Activated T-cell treated with anti-CD3 and anti-CD28 coated beads for 4 hours (primary cell): ENCODE measurements around the gene ANTXR1.
"Not testable (repeated sequence)": the region's sequence is repeated elsewhere in the genome, so short reads cannot be mapped to it uniquely, and the experiment has no call there.

Experiments used
- DNase-seq: peaks from one replicate; pipeline ENCODE4 v3.0.0-alpha.2; 2020

The ANTXR1 gene

GRCh38 chr2:69168144-69168813 is 155.3 kb downstream of the ANTXR1 start:
- no peak for DNase-seq

GRCh38 chr2:69168950-69169654 is 156.1 kb downstream of the ANTXR1 start:
- DNase-seq: no peak

DNA sequence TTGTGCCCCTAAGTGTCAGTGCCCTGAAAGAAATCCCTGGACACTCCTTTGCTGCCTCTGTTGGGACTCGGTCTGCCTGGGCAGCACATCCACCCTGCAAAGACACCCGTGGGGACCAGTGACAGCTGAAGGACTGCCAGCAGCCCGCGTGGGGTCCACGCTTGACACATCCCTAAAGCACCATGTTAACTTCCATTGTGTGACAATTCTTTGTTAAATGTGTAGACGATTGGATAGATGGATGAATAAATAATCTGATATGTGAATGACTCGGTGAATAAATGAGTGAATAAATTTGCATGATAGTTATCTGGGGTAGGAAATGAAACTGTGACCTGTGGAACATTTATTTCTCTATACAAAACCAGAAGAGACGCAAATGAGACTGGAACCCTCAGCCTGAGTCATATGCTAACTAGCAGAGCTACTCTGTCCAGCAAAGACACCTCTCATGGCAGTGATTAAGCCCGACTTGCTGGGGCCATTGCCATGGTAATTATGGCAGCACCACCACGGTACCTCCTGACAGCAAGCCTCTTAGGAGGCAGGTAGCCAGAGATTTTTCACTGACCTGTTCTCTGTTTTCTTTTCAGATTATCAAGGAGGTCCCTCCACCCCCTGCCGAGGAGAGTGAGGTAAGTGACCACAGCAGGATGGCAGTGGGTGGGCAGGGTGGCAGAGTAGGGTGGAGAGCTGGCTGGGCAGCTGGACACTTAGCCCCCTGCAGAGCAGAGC is 156.8 kb downstream of the ANTXR1 start:
- DNase-seq: no peak

DNA sequence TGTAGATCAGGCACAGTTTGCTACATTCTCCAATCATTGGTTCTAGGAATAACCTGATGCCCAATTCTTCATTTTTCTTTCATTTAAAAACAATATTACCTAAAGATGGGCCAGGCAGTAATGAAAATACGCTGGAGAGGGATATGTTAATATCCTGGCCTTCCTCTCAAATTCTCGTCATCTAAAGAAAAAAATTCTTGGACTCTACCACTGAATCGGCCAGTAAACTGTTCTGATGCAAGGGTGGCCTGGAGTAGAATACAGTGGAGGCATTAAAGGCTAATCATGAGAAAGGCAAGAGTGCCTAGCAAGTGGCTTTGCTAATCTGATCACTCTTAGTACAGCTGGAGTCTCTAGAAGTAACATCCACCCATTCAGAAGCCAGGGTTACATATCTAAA is 157.7 kb downstream of the ANTXR1 start:
- DNase-seq: no peak

DNA sequence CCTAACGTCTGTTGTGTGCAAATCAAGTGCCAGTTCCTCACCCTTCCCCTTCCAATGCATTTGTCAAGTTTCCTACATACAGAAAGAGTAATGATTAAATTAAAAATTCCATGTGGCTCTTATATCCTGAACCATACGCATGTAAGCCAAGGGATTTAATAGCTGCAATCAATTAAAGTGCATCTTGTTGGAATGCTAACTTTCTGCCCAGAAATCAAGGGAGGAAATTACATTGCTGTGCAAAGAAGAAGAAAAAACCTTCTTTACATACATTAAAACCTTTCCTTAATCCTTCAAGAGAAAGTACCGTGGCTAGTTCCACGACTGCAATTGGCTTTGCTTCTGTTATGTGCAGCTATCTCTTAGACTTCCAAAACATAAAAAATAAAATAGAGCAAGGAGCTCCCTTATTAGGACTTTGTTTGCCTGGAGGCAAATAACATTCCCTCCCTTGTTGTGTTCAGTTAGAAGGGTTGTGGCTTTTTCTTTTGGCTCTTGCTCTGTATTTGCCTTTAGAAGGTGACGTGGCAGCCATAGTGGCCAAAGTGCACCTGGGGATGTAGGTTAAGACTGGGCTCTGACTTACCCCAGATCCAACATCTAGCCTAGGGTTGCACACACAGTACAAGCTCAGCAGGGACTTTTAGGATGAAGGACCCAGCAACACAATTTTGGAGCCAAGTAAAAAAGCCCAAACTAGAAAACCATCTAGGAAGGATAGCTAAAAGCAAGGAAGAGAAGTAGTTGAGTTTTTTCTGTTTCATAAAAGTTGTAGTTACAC is 158.3 kb downstream of the ANTXR1 start:
- no peak for DNase-seq

DNA sequence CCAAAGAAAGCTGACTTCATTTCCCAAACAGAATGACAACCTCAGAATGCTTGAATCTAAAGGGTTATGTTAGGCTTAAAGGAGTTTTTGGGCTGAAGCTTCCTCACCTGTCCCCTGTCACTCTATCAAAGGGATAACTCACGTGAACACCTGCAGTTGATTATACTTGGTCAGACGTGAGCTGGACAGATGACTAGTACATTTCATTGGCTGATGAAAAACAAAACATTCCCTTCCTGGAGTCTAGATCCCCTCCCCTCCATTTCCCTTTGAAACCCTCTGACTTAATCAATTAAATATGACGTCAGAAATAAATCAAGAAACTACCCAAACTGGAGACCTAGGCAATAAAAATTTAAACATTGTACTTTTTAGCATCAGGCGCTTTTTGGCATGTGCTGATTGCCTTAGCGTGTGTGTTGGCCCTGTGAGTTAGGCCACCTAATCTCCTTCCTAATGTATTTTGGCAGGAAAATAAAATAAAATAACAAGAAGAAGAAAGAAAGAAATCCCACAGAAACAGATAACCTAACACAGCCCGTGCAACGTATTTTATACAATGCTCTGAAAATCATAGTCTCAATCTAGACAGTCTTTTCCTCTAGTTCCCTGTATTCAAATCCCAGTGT is 159.0 kb downstream of the ANTXR1 start:
- no peak for DNase-seq

- no peak for DNase-seq
Observed at GRCh38 chr2:69173706-69174105, 160.7 kb downstream of the ANTXR1 start.

DNA sequence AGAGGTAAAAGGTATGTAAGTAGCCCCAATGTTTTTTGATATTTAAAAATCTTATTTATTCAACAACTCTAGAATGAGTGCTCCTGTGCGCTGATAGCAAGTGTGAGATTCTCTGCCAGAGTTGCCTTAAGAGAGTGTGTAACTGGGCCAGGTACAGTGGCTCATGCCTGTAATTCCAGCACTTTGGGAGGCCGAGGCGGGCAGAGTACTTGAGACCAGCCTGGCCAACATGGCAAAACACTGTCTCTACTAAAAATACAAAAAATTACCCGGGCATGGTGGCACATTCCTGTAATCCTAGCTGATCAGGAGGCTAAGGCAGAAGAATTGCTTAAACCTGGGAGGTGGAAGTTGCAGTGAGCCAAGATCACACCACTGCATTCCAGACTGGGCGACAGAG is 161.2 kb downstream of the ANTXR1 start:
- not testable (repeated sequence) for DNase-seq

GRCh38 chr2:69175790-69176715 is 163.1 kb downstream of the ANTXR1 start:
- no peak for DNase-seq

DNA sequence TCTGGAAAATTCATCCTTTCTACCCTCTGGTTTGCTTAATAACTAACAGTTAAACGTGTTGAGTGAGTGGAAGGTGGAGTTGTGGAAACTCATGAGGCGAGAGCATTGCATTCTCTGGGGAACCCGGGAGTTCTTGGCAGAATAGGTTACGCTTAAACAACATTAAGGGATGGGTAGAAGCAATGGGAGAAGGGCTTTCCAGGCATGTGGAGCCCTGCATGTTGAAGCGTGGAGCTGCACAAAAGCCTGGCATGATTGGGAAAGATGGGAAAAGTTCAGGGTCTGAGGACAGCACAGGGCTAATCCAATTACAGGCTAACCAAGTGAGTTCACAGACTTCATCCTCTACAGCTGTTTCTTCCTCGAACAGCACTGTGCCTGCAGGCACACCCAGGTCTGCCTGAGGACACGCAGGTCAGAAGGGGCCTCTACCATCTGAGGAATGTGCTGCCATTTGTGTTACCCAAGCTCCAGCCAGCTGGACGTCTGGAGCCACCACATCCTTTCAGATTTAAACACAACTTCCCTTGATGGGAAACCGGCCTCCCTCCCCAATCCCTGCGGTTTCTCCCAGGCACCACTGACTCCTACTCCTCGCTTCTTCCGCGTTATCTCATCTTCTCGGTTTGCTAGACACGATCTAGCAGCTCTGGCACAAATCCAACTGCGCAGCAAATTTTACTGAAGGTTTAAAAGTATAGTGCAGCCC is 164.2 kb downstream of the ANTXR1 start:
- no peak for DNase-seq

DNA sequence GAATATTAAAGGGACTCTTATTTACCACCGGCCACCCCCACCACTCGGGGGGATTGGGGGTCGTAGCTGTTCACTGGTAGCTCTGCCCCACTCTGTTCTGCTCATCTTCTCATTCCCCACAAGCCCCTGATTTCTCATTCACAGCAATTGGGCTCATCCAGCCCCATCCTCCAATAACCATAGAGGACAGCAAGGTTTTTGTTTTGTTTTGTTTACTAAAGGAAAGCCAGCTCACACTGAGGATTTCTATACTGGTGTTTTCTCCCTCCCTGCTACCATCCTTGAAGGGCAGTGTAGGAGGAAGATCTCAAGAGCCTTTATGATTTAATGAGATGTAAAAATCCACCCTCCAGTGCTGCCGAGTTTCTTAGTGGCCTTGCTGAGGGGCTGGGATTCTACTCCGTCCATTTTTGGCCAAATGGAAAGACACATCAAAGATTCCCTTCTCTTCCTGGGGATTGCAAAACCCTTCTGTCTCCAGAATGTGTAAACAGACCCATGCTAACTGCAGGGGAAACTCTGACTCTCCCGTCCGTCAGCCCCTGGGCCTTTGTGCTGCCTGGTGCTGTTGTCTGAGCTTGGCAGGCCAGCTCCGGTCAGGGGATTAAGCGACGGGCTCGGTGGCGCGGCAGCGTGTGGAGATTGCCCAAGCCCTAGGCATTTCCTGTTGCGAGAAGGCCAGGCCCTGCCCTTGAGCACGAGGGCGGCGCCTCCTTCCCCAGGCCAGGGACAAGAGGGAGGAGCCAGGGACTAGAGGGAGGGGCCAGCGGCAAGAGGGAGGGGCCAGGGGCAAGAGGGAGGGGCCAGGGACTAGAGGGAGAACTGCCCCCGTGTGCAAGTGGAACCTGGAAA is 165.0 kb downstream of the ANTXR1 start:
- DNase-seq: no peak

DNA sequence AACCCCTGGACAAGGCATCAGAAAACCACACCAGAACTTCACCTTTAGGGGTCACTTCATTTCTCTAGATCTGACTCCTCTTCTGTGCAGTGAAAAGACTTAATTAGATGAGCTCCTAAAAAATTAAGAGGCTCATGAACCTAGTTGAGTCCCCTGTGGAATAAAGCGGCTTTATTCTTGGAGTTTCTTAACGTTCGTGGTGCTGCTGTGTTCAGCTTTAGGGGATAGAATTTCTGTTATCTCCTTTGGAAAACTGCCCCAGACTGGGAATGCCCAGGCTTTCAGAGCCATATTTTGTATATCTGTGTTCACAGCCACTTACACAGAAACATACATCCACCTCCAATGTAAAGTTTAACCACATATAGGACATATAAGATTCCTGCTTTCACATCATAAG is 165.8 kb downstream of the ANTXR1 start:
- DNase-seq: no peak

DNA sequence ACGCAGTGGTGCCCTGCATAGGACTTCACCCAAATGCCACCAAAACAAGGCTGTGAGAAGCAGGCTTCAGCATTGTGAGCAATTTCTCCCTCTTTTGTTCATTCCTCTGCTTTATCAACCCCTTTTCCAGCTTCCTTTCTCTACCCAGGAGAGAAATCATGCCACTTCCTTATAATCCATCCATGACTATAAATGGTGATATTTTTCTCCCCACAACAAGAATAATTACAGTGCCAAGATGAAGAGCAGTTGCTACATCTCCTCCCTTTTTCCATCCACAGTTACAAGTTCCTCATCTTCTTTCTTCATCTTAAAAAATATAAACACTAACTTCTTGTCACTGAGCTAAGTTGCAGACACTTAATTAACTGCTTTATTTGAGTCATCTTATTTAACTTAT is 167.2 kb downstream of the ANTXR1 start:
- no peak for DNase-seq

- DNase-seq: no peak
Observed at GRCh38 chr2:69180974-69181373, 168.0 kb downstream of the ANTXR1 start.

DNA sequence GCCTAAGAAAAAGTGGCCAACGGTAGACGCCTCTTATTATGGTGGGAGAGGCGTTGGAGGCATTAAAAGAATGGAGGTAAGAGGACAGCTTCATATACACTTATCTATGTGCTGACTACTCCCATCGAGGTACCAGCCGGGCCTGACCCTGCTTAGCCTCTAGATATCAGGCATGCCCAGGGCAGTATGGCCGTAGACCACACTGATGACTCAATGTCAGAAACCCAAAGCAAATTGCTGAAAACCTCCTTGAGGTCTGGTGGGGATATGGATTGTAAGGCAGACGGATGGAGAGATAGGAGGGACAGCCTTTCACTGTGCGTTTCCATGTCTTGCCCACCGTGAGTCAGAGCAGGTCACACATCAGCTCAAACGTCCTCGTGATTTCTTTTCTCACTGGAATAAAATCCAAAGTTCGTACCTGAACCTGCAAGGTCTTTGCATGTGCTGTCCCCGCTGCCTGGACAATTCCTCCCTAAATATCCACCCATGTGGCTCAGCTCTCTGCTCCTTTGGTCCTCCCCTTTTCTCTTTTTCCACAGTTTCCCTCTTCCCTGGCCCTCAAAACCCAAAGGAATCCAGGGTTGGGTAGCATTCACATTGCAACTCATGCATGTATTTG is 168.9 kb downstream of the ANTXR1 start:
- DNase-seq: no peak

- no peak for DNase-seq
Observed at GRCh38 chr2:69183659-69184058, 170.7 kb downstream of the ANTXR1 start.

GRCh38 chr2:69184224-69184623 is 171.2 kb downstream of the ANTXR1 start:
- DNase-seq: no peak

DNA sequence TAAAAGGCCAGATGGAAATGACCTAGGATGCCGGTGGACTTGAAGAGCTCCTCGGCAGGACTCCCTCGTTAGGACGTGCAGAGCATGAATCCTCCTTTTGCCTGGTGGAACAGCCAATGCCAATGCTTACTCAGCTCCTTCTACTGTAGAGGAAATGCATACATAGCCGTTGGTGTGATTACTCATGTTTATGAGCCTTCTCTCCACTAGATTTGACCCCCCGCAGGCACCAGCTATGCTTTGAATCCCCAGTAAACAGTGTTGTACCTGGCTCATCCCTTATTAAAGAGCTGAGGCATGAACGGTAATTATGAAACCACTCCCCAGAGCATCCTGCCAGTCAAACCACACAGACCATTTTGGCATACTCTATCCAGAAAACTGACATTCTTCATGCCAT is 172.8 kb downstream of the ANTXR1 start:
- no peak for DNase-seq

DNA sequence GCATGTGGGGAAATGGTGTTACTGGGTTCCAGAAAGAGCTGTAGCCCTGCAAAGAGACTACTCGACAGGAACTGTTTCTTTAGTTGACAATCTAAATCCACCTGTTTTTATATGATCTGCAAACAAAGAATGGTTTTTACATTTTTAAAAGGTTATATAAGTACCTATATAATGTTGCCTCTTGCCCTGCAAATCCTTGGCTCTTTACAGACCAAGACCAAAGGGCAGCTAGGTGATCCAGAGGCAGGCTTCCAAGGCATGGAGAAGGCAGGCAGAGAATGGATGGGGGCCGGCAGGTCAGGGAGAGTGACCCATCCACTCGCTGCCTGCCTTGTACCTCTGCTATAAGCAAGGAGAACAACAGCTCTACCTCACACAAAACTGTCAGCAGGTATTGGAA is 173.6 kb downstream of the ANTXR1 start:
- no peak for DNase-seq
